ENCODE data around the gene FOXD3.

FOXD3 gene

GRCh38 chr1:63276624-63277023, 45.7 kb upstream of the FOXD3 start:
- no peaks in the 10 kb centered on the region for H3K36me3 ChIP-seq (ENCODE audit: control insufficient read depth in 1 of 2, insufficient read depth in 2 of 2, low read length in 2 of 2)
- H3K27ac ChIP-seq (ENCODE audit: low read depth, low read length) = no peak overlapping the region
- H2BK120ac ChIP-seq (ENCODE audit: insufficient read depth, low read length, poor library complexity) = no peak overlapping the region
- H3K4ac ChIP-seq (ENCODE audit: low read depth, low read length) = no peak overlapping the region
- H3K27me3 ChIP-seq (ENCODE audit: insufficient read depth, low read length) = no peaks in the 10 kb centered on the region
- H3K9me3 ChIP-seq (ENCODE audit: insufficient read depth, low read depth, low read length) = no peaks in the 10 kb centered on the region
- no peak overlapping the region for H4K8ac ChIP-seq (ENCODE audit: low read depth, low read length)
- H3K79me1 ChIP-seq (ENCODE audit: low read length) = no peaks in the 10 kb centered on the region
- H2AK5ac ChIP-seq (ENCODE audit: low read length) = no peak overlapping the region
- no peak overlapping the region for H4K12ac ChIP-seq (ENCODE audit: low read depth, low read length)
- no peak for DNase-seq
- H4K91ac ChIP-seq (ENCODE audit: low read depth, low read length) = no peak overlapping the region
- H2BK5ac ChIP-seq (ENCODE audit: low read depth, low read length, poor library complexity) = no peak overlapping the region
- no peak overlapping the region for H3K4me3 ChIP-seq (ENCODE audit: low read depth, low read length)
- H2BK12ac ChIP-seq (ENCODE audit: low read length) = no peak overlapping the region
- no peaks in the 10 kb centered on the region for H3K79me2 ChIP-seq (ENCODE audit: control insufficient read depth, insufficient read depth, low read length, poor library complexity)
- no peak overlapping the region for H2AFZ ChIP-seq (ENCODE audit: insufficient read depth, low read length, poor library complexity)
- no peak overlapping the region for H3K9ac ChIP-seq (ENCODE audit: low read length)
- no peak overlapping the region for H3K18ac ChIP-seq (ENCODE audit: low read length)
- WGBS (ENCODE audit: extremely low coverage, insufficient coverage, insufficient read length) = no CpG with 5 or more reads among the region's 8 CpGs
- H3K23ac ChIP-seq (ENCODE audit: low read length) = no peak overlapping the region
- no peak overlapping the region for H3K14ac ChIP-seq (ENCODE audit: low read length)
- H3K4me1 ChIP-seq (ENCODE audit: control insufficient read depth in 1 of 2, insufficient read depth in 2 of 2, low read length in 2 of 2) = no peaks in the 10 kb centered on the region
- H3K4me2 ChIP-seq (ENCODE audit: low read length) = no peak overlapping the region

- no peak for DNase-seq
- no peak overlapping the region for H4K91ac ChIP-seq (ENCODE audit: low read depth, low read length)
- no peak overlapping the region for H3K9ac ChIP-seq (ENCODE audit: low read length)
- no peak overlapping the region for H2BK12ac ChIP-seq (ENCODE audit: low read length)
- no peak overlapping the region for H3K4ac ChIP-seq (ENCODE audit: low read depth, low read length)
- H3K4me3 ChIP-seq (ENCODE audit: low read depth, low read length) = no peak overlapping the region
- WGBS (ENCODE audit: extremely low coverage, insufficient coverage, insufficient read length) = no CpG with 5 or more reads among the region's 3 CpGs
- no peak overlapping the region for H3K4me2 ChIP-seq (ENCODE audit: low read length)
- H3K36me3 ChIP-seq (ENCODE audit: control insufficient read depth in 1 of 2, insufficient read depth in 2 of 2, low read length in 2 of 2) = no peaks in the 10 kb centered on the region
- H4K12ac ChIP-seq (ENCODE audit: low read depth, low read length) = no peak overlapping the region
- no peak overlapping the region for H2AK5ac ChIP-seq (ENCODE audit: low read length)
- H3K14ac ChIP-seq (ENCODE audit: low read length) = no peak overlapping the region
- H3K27me3 ChIP-seq (ENCODE audit: insufficient read depth, low read length) = no peaks in the 10 kb centered on the region
- no peaks in the 10 kb centered on the region for H3K9me3 ChIP-seq (ENCODE audit: insufficient read depth, low read depth, low read length)
- no peak overlapping the region for H3K18ac ChIP-seq (ENCODE audit: low read length)
- H3K23ac ChIP-seq (ENCODE audit: low read length) = no peak overlapping the region
- H2BK120ac ChIP-seq (ENCODE audit: insufficient read depth, low read length, poor library complexity) = no peak overlapping the region
- no peak overlapping the region for H3K27ac ChIP-seq (ENCODE audit: low read depth, low read length)
- H3K79me2 ChIP-seq (ENCODE audit: control insufficient read depth, insufficient read depth, low read length, poor library complexity) = no peaks in the 10 kb centered on the region
- no peak overlapping the region for H4K8ac ChIP-seq (ENCODE audit: low read depth, low read length)
- no peaks in the 10 kb centered on the region for H3K4me1 ChIP-seq (ENCODE audit: control insufficient read depth in 1 of 2, insufficient read depth in 2 of 2, low read length in 2 of 2)
- no peaks in the 10 kb centered on the region for H3K79me1 ChIP-seq (ENCODE audit: low read length)
- H2AFZ ChIP-seq (ENCODE audit: insufficient read depth, low read length, poor library complexity) = no peak overlapping the region
- no peak overlapping the region for H2BK5ac ChIP-seq (ENCODE audit: low read depth, low read length, poor library complexity)
Observed at GRCh38 chr1:63277195-63278192, 44.9 kb upstream of the FOXD3 start.

GRCh38 chr1:63281753-63282152, 40.6 kb upstream of the FOXD3 start:
- no peak overlapping the region for H3K4me3 ChIP-seq (ENCODE audit: low read depth, low read length)
- no peak overlapping the region for H2BK12ac ChIP-seq (ENCODE audit: low read length)
- H2BK5ac ChIP-seq (ENCODE audit: low read depth, low read length, poor library complexity) = no peak overlapping the region
- WGBS (ENCODE audit: extremely low coverage, insufficient coverage, insufficient read length) = 100% methylated on average over 1 of the region's 2 CpGs
- no peak overlapping the region for H4K8ac ChIP-seq (ENCODE audit: low read depth, low read length)
- H3K14ac ChIP-seq (ENCODE audit: low read length) = no peak overlapping the region
- DNase-seq = no peak
- H3K4ac ChIP-seq (ENCODE audit: low read depth, low read length) = no peak overlapping the region
- H3K4me1 ChIP-seq (ENCODE audit: control insufficient read depth in 1 of 2, insufficient read depth in 2 of 2, low read length in 2 of 2) = no peaks in the 10 kb centered on the region
- H3K18ac ChIP-seq (ENCODE audit: low read length) = no peak overlapping the region
- H3K79me2 ChIP-seq (ENCODE audit: control insufficient read depth, insufficient read depth, low read length, poor library complexity) = no peaks in the 10 kb centered on the region
- no peaks in the 10 kb centered on the region for H3K9me3 ChIP-seq (ENCODE audit: insufficient read depth, low read depth, low read length)
- no peak overlapping the region for H3K9ac ChIP-seq (ENCODE audit: low read length)
- H3K27me3 ChIP-seq (ENCODE audit: insufficient read depth, low read length) = no peaks in the 10 kb centered on the region
- H2AK5ac ChIP-seq (ENCODE audit: low read length) = no peak overlapping the region
- no peak overlapping the region for H3K4me2 ChIP-seq (ENCODE audit: low read length)
- no peaks in the 10 kb centered on the region for H3K79me1 ChIP-seq (ENCODE audit: low read length)
- no peaks in the 10 kb centered on the region for H3K36me3 ChIP-seq (ENCODE audit: control insufficient read depth in 1 of 2, insufficient read depth in 2 of 2, low read length in 2 of 2)
- no peak overlapping the region for H2BK120ac ChIP-seq (ENCODE audit: insufficient read depth, low read length, poor library complexity)
- H4K12ac ChIP-seq (ENCODE audit: low read depth, low read length) = no peak overlapping the region
- H4K91ac ChIP-seq (ENCODE audit: low read depth, low read length) = no peak overlapping the region
- no peak overlapping the region for H2AFZ ChIP-seq (ENCODE audit: insufficient read depth, low read length, poor library complexity)
- H3K27ac ChIP-seq (ENCODE audit: low read depth, low read length) = no peak overlapping the region
- no peak overlapping the region for H3K23ac ChIP-seq (ENCODE audit: low read length)

- no peak overlapping the region for H4K91ac ChIP-seq (ENCODE audit: low read depth, low read length)
- H3K14ac ChIP-seq (ENCODE audit: low read length) = no peak overlapping the region
- no peak overlapping the region for H2BK5ac ChIP-seq (ENCODE audit: low read depth, low read length, poor library complexity)
- H3K79me2 ChIP-seq (ENCODE audit: control insufficient read depth, insufficient read depth, low read length, poor library complexity) = no peaks in the 10 kb centered on the region
- DNase-seq = no peak
- no peaks in the 10 kb centered on the region for H3K27me3 ChIP-seq (ENCODE audit: insufficient read depth, low read length)
- H3K36me3 ChIP-seq (ENCODE audit: control insufficient read depth in 1 of 2, insufficient read depth in 2 of 2, low read length in 2 of 2) = no peaks in the 10 kb centered on the region
- no peak overlapping the region for H3K27ac ChIP-seq (ENCODE audit: low read depth, low read length)
- no peak overlapping the region for H2AFZ ChIP-seq (ENCODE audit: insufficient read depth, low read length, poor library complexity)
- no peak overlapping the region for H3K4me2 ChIP-seq (ENCODE audit: low read length)
- no peak overlapping the region for H3K23ac ChIP-seq (ENCODE audit: low read length)
- H3K9ac ChIP-seq (ENCODE audit: low read length) = no peak overlapping the region
- no peak overlapping the region for H3K4ac ChIP-seq (ENCODE audit: low read depth, low read length)
- no peak overlapping the region for H2BK12ac ChIP-seq (ENCODE audit: low read length)
- no peak overlapping the region for H3K4me3 ChIP-seq (ENCODE audit: low read depth, low read length)
- H3K18ac ChIP-seq (ENCODE audit: low read length) = no peak overlapping the region
- H4K12ac ChIP-seq (ENCODE audit: low read depth, low read length) = no peak overlapping the region
- no peak overlapping the region for H4K8ac ChIP-seq (ENCODE audit: low read depth, low read length)
- H2BK120ac ChIP-seq (ENCODE audit: insufficient read depth, low read length, poor library complexity) = no peak overlapping the region
- H3K79me1 ChIP-seq (ENCODE audit: low read length) = no peaks in the 10 kb centered on the region
- H3K9me3 ChIP-seq (ENCODE audit: insufficient read depth, low read depth, low read length) = no peaks in the 10 kb centered on the region
- H3K4me1 ChIP-seq (ENCODE audit: control insufficient read depth in 1 of 2, insufficient read depth in 2 of 2, low read length in 2 of 2) = no peaks in the 10 kb centered on the region
- H2AK5ac ChIP-seq (ENCODE audit: low read length) = no peak overlapping the region
Observed at GRCh38 chr1:63289135-63289534, 33.2 kb upstream of the FOXD3 start.

All from trophoblast cell (in vitro differentiated cells and primary cell).